Upper lobe of left lung (tissue), 4 donors: Measurements from ENCODE around the gene KLHL10.

ENCODE experiments used
- CTCF ChIP-seq, 6 experiments: fragments of 450-650 bp in 4 of 6; fragments of 200-600 bp in 2 of 6; sonication (generic) in 2 of 6; IDR thresholded peaks; one replicate each; pipeline ENCODE4 v1.5.1; 2016 to 2019; ENCODE audit warnings: antibody characterized with exemption in 6 of 6
- POLR2A ChIP-seq, 4 donors: fragments of 450-650 bp; IDR thresholded peaks; one replicate each; pipeline ENCODE4 v1.5.1; 2016 to 2017; ENCODE audit warnings: antibody characterized with exemption in 4 of 4, mild to moderate bottlenecking in 2 of 4

GRCh38 chr17:41824086-41824485 is 13.5 kb upstream of the KLHL10 start:
- no peak for TF ChIP-seq POLR2A (IDR thresholded peaks at IDR 0.05)
- no peak for TF ChIP-seq CTCF (IDR thresholded peaks at IDR 0.05)
